Thoracic aorta endothelial cell (primary cell): ENCODE measurements around the gene STC2. TPM values are rescaled to one million over a fixed set of nuclear protein-coding genes. Genes with fewer than 3 reads are reported as not detected.

Experiments
- small RNA-seq: library from RNA; depleted of rRNA; stranded (forward); fragments of <200 nt; gene quantifications from one replicate; pipeline ENCODE3, GENCODE V24; 2012
- total RNA-seq: library from RNA; depleted of rRNA; stranded (reverse); fragments of >200 nt; gene quantifications from 2 replicates; pipeline ENCODE4 v1.2.3, GENCODE V29; 2012

STC2 gene
- total RNA-seq: 17.6 and 47.5 TPM in 2 replicates

GRCh38 chr5:173327948-173328843 is at the start of gene STC2:
Gene STC2, minus strand, starts transcription at chr5:173328414. Its CDS starts 221 bp downstream, at chr5:173328193.

Small RNA genes lying within 50 kb of the gene (small RNA-seq; reads per million reads assigned to genes)
- not detected for gene MIR8056
- gene RNA5SP200: not detected
- not detected for gene RNU6-500P

Other genes starting within 250 kb of the STC2 start
- gene BNIP1, start 183.9 kb downstream of the STC2 start, total RNA-seq: 17.3 and 19.5 TPM in 2 replicates
- gene NKX2-5, start 93.2 kb downstream of the STC2 start, total RNA-seq: 0.22 and 1.6 TPM in 2 replicates